Measurements from ENCODE around the gene FBRSL1. TPM values are rescaled to one million over a fixed set of nuclear protein-coding genes. Genes with fewer than 3 reads are reported as not detected.
"Not testable (repeated sequence)": the region's sequence is repeated elsewhere in the genome, so short reads cannot be mapped to it uniquely, and the experiment has no call there.

FBRSL1 gene
- total RNA-seq, 1 donor from 2014 or later = 17.1 TPM

DNA sequence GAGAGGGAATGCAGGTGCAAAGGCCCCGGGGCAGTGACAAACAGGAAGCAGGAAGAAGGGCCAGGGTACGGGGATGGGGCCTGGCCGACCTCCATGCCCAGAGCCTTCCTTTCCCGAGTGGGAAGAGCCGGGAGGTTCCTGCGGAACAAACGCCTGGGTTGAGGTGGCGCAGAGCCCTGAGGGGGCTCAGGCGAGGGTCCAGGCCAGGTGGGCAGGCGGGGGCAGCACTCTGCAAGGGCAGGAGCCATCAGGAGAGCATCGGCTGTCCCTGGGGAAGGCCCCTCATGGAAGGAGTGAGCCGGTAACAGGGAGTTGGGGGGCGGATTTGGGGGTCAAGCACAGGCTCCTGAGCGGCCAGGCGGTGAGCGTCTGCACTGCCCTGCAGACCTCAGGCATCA is 18.1 kb upstream of the FBRSL1 start:
- H3K36me3 ChIP-seq (ENCODE audit: control insufficient read depth, insufficient read depth, low read length) = no peaks in the 10 kb centered on the region
- no peaks in the 10 kb centered on the region for H3K27me3 ChIP-seq (ENCODE audit: control insufficient read depth, insufficient read depth, low read length)
- TF ChIP-seq, protein P1, sequence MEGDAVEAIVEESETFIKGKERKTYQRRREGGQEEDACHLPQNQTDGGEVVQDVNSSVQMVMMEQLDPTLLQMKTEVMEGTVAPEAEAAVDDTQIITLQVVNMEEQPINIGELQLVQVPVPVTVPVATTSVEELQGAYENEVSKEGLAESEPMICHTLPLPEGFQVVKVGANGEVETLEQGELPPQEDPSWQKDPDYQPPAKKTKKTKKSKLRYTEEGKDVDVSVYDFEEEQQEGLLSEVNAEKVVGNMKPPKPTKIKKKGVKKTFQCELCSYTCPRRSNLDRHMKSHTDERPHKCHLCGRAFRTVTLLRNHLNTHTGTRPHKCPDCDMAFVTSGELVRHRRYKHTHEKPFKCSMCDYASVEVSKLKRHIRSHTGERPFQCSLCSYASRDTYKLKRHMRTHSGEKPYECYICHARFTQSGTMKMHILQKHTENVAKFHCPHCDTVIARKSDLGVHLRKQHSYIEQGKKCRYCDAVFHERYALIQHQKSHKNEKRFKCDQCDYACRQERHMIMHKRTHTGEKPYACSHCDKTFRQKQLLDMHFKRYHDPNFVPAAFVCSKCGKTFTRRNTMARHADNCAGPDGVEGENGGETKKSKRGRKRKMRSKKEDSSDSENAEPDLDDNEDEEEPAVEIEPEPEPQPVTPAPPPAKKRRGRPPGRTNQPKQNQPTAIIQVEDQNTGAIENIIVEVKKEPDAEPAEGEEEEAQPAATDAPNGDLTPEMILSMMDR (IDR thresholded peaks at IDR 0.05; ENCODE audit: insufficient read depth, low read length, severe bottlenecking) = no peak
- FAIRE-seq (no peak), DNase-seq (ENCODE audit: low read depth) (no peak)
- H3K4me3 ChIP-seq (ENCODE audit: low read depth, low read length) = no peak overlapping the region

DNA sequence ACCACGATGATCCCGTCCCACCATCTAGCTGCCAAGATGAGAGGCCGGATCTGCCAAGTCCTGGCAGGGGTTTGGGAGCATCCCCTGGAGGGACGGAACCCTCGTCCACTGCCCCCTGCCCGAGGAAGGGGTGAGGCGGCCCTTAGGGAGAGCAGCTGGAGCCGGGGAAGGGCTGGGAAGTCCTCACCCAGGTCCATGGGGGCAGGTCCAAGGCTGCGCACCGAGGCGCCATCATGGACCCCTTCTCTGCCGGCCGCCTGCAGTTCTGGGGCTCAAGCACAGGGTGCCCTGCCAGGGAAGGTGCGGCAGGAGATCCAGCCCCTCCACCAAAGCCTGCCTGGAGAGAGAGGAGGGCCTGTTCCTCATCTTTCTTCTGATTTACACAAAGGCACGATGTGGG is 17.6 kb upstream of the FBRSL1 start:
- no peak for DNase-seq (ENCODE audit: low read depth)
- no peaks in the 10 kb centered on the region for H3K36me3 ChIP-seq (ENCODE audit: control insufficient read depth, insufficient read depth, low read length)
- no peak for FAIRE-seq
- no peak overlapping the region for H3K4me3 ChIP-seq (ENCODE audit: low read depth, low read length)
- no peaks in the 10 kb centered on the region for H3K27me3 ChIP-seq (ENCODE audit: control insufficient read depth, insufficient read depth, low read length)
- TF ChIP-seq, protein P1 (IDR thresholded peaks at IDR 0.05; ENCODE audit: insufficient read depth, low read length, severe bottlenecking) = no peak

DNA sequence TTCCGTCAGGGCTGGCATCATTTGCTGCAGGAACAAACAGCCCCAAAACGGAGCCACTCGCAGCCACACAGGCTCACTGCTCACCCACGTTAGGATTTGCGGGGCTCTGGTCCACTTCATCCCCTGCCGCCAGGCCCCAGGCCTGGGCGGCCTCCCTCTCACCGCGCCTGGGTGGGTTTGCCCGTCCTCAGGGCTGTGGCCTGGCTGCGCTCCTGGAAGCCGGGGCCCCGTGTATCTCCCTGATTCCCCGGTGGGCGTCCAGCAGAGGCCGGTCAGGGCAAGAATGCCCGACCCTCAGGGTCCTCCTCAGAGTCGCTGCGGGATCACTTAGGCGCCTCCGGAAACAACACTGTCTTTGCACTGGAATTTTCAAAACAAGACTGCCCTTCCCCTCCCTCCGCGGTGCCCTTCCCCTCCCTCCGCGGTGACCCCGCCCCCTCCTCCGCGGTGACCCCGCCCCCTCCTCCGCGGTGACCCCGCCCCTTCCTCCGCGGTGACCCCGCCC is 15.7 kb upstream of the FBRSL1 start:
- FAIRE-seq = no peak
- H3K4me3 ChIP-seq (ENCODE audit: low read depth, low read length) = no peak overlapping the region

DNA sequence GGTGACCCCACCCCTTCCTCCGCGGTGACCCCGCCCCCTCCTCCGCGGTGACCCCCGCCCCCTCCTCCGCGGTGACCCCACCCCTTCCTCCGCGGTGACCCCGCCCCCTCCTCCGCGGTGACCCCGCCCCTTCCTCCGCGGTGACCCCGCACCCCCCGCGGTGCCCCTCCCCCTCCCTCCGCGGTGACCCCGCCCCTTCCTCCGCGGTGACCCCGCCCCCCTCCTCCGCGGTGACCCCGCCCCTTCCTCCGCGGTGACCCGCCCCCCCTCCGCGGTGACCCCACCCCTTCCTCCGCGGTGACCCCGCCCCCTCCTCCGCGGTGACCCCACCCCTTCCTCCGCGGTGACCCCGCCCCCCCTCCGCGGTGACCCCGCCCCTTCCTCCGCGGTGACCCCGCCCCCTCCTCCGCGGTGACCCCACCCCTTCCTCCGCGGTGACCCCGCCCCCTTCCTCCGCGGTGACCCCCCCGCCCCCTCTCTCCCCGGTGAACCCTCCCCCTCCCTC is 15.1 kb upstream of the FBRSL1 start:
- not testable (repeated sequence) for H3K36me3 ChIP-seq (ENCODE audit: control insufficient read depth, insufficient read depth, low read length); H3K27me3 ChIP-seq (ENCODE audit: control insufficient read depth, insufficient read depth, low read length); H3K4me3 ChIP-seq (ENCODE audit: low read depth, low read length); FAIRE-seq; DNase-seq (ENCODE audit: low read depth)

More for the DNA sequence above, 15.7 kb upstream of the FBRSL1 start:
- no peaks in the 10 kb centered on the region for H3K36me3 ChIP-seq (ENCODE audit: control insufficient read depth, insufficient read depth, low read length)
- no peak for DNase-seq (ENCODE audit: low read depth)
- TF ChIP-seq, protein P1 (IDR thresholded peaks at IDR 0.05; ENCODE audit: insufficient read depth, low read length, severe bottlenecking) = no peak
- H3K27me3 ChIP-seq (ENCODE audit: control insufficient read depth, insufficient read depth, low read length) = no peaks in the 10 kb centered on the region

DNA sequence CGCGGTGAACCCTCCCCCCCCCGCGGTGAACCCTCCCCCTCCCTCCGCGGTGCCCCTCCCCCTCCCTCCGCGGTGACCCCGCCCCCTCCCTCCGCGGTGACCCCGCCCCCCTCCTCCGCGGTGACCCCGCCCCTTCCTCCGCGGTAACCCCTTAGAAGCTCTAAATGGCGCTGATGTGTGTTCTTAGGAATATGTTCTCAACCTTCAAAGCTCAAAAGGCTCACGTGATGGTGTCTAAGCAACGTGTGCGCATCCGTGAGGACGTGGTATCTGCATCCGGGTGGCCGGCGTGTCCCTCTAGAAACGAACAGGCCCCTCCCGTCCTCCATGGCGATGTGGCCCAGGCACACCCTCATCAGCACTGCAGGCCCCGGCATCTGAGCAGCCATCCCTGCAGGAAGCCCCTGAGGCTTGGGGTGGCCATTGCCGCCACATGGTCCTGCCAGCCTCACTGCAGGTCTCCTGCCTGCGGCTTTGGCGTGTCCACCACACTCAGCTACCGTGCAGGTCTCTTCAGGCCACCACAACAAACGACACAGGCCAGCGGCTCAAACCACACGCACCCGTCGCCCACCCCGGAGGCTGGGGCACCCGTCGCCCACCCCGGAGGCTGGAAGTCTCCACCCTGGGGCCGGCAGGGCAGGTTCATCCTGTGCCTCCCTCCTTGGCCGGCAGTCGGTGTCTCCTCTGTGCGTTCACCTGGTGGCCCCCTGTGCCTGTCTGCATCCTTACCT is 14.5 kb upstream of the FBRSL1 start:
- DNase-seq (ENCODE audit: low read depth) (no peak), FAIRE-seq (no peak)
- TF ChIP-seq, protein P1 (IDR thresholded peaks at IDR 0.05; ENCODE audit: insufficient read depth, low read length, severe bottlenecking) = no peak
- H3K4me3 ChIP-seq (ENCODE audit: low read depth, low read length) = no peak overlapping the region
- no peaks in the 10 kb centered on the region for H3K36me3 ChIP-seq (ENCODE audit: control insufficient read depth, insufficient read depth, low read length)
- no peaks in the 10 kb centered on the region for H3K27me3 ChIP-seq (ENCODE audit: control insufficient read depth, insufficient read depth, low read length)

DNA sequence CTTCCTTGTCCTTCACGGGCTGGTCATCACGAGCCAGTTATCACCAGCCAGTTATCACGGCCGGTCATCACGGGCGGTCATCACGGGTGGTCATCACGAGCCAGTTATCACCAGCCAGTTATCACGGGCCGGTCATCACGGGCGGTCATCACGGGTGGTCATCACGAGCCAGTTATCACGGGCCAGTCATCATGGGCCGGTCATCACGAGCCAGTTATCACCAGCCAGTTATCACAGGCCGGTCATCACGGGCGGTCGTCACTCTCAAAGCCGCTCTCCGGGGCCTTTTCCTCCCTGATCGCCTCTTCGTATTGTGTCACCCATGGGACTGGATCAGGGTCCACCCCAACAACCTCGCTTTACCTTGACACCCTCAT is 13.9 kb upstream of the FBRSL1 start:
- FAIRE-seq (peak; percentile 62), DNase-seq (ENCODE audit: low read depth) (no peak)
- Histone ChIP-seq H3K36me3 (ENCODE audit: control insufficient read depth, insufficient read depth, low read length) (no peaks in the 10 kb centered on the region), H3K27me3 (ENCODE audit: control insufficient read depth, insufficient read depth, low read length) (no peaks in the 10 kb centered on the region), H3K4me3 (ENCODE audit: low read depth, low read length) (no peak overlapping the region)
- TF ChIP-seq, protein P1 (IDR thresholded peaks at IDR 0.05; ENCODE audit: insufficient read depth, low read length, severe bottlenecking) = no peak
